Testis (tissue), 2 donors: ENCODE data around the gene ELOVL2.

Source experiments
- CTCF ChIP-seq, 3 experiments: fragments of 450-650 bp in 2 of 3; fragments of 200-600 bp in 1 of 3; sonication (generic) in 1 of 3; IDR thresholded peaks; one replicate each; pipeline ENCODE4 v1.5.1; 2016 to 2019; ENCODE audit warnings: antibody characterized with exemption in 3 of 3, mild to moderate bottlenecking in 2 of 3, moderate library complexity in 1 of 3
- POLR2A ChIP-seq: fragments of 450-650 bp; IDR thresholded peaks from one replicate; pipeline ENCODE4 v1.6.1; 2017; ENCODE audit warnings: antibody characterized with exemption, mild to moderate bottlenecking, moderate library complexity

GRCh38 chr6:11062083-11062482, 18.0 kb upstream of the ELOVL2 start:
- no peak for TF ChIP-seq CTCF (IDR thresholded peaks at IDR 0.05)
- no peak for TF ChIP-seq POLR2A
